ENCODE measurements around the gene MICALL1. TPM values are rescaled to one million over a fixed set of nuclear protein-coding genes. Genes with fewer than 3 reads are reported as not detected.

Gene MICALL1
- total and polyA plus RNA-seq, 2 of the 13 experiments (the other 11 are each of a cell fraction or from before 2014, with no cell fraction given), result 7.6 to 10.6 TPM

DNA sequence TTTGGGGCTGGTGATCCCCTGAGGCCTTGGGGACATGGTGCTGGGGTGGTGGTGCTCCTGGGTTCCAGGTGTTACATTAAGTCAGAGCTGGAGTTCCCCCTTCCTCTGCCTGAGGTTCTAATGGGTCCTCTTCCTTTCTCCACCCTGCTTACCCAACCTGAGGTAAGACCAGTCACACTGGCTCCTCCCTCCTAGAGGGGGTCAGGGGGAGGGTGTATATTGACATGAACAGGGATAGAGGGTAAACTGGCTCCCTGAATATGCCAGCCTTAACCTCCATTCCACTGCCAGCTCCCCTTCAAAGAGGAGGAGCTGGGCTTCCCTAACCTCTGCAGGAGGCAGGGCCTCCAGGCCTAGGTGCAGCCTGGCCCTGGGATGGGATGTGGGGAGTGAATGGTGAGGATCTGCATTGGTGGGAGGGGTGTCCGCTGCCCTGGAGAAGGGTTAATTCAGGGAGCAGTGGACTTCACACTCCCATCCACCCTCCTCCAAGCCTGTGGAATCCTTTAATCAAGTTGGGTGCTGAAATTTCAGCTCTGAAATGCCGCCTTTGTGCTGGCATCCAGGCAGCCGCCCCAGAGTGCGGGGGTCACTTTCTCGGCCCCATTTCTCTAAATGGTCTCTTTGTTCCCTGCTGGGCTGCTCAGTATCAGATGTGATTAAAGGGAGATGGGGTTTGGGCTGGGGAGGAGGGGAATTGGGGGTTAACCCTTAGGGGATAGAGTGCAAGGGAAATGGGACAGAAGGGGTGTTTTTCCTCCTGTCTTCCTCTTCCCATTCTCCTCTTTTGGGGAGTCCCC is 62.6 kb downstream of the MICALL1 start (continued):
- 0 out of 4 replicates have a peak, but pooled peaks of 1 of the 2 experiments have one; percentile 38 for TF ChIP-seq POLR2A (IDR thresholded peaks at IDR 0.05; ENCODE audit: insufficient read depth in 1 of 2, low read depth in 2 of 2, low read length in 2 of 2)
- TF ChIP-seq, protein P1, sequence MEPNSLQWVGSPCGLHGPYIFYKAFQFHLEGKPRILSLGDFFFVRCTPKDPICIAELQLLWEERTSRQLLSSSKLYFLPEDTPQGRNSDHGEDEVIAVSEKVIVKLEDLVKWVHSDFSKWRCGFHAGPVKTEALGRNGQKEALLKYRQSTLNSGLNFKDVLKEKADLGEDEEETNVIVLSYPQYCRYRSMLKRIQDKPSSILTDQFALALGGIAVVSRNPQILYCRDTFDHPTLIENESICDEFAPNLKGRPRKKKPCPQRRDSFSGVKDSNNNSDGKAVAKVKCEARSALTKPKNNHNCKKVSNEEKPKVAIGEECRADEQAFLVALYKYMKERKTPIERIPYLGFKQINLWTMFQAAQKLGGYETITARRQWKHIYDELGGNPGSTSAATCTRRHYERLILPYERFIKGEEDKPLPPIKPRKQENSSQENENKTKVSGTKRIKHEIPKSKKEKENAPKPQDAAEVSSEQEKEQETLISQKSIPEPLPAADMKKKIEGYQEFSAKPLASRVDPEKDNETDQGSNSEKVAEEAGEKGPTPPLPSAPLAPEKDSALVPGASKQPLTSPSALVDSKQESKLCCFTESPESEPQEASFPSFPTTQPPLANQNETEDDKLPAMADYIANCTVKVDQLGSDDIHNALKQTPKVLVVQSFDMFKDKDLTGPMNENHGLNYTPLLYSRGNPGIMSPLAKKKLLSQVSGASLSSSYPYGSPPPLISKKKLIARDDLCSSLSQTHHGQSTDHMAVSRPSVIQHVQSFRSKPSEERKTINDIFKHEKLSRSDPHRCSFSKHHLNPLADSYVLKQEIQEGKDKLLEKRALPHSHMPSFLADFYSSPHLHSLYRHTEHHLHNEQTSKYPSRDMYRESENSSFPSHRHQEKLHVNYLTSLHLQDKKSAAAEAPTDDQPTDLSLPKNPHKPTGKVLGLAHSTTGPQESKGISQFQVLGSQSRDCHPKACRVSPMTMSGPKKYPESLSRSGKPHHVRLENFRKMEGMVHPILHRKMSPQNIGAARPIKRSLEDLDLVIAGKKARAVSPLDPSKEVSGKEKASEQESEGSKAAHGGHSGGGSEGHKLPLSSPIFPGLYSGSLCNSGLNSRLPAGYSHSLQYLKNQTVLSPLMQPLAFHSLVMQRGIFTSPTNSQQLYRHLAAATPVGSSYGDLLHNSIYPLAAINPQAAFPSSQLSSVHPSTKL (CRISPR knock-in tag; IDR thresholded peaks at IDR 0.05), result peak; percentile 49; the same call in 1 of the 2 replicates
- peak; percentile 23 for TF ChIP-seq RBM22 (optimal IDR thresholded peaks at IDR 0.05; ENCODE audit: low read length)
- TF ChIP-seq ZNF121 (CRISPR knock-in tag; IDR thresholded peaks at IDR 0.05), result no peak
- TF ChIP-seq CAMTA2 (CRISPR knock-in tag; IDR thresholded peaks at IDR 0.05; ENCODE audit: borderline replicate concordance), result no peak
- TF ChIP-seq TBX2 (CRISPR knock-in tag; IDR thresholded peaks at IDR 0.05; ENCODE audit: borderline replicate concordance), result peak; percentile 96; the same call in 1 of the 2 replicates
- TF ChIP-seq, protein P2, sequence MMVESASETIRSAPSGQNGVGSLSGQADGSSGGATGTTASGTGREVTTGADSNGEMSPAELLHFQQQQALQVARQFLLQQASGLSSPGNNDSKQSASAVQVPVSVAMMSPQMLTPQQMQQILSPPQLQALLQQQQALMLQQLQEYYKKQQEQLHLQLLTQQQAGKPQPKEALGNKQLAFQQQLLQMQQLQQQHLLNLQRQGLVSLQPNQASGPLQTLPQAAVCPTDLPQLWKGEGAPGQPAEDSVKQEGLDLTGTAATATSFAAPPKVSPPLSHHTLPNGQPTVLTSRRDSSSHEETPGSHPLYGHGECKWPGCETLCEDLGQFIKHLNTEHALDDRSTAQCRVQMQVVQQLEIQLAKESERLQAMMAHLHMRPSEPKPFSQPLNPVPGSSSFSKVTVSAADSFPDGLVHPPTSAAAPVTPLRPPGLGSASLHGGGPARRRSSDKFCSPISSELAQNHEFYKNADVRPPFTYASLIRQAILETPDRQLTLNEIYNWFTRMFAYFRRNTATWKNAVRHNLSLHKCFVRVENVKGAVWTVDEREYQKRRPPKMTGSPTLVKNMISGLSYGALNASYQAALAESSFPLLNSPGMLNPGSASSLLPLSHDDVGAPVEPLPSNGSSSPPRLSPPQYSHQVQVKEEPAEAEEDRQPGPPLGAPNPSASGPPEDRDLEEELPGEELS (CRISPR knock-in tag; IDR thresholded peaks at IDR 0.05), result peak; percentile 23; the same call in 1 of the 2 replicates
- TF ChIP-seq TBX3 (IDR thresholded peaks at IDR 0.05; ENCODE audit: borderline replicate concordance), result peak; percentile 61; the same call in 1 of the 2 replicates
- TF ChIP-seq, protein P3, sequence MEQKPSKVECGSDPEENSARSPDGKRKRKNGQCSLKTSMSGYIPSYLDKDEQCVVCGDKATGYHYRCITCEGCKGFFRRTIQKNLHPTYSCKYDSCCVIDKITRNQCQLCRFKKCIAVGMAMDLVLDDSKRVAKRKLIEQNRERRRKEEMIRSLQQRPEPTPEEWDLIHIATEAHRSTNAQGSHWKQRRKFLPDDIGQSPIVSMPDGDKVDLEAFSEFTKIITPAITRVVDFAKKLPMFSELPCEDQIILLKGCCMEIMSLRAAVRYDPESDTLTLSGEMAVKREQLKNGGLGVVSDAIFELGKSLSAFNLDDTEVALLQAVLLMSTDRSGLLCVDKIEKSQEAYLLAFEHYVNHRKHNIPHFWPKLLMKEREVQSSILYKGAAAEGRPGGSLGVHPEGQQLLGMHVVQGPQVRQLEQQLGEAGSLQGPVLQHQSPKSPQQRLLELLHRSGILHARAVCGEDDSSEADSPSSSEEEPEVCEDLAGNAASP (CRISPR knock-in tag; IDR thresholded peaks at IDR 0.05; ENCODE audit: borderline replicate concordance), result peak; percentile 38; the same call in 1 of the 2 replicates
- TF ChIP-seq KDM5B (CRISPR knock-in tag; IDR thresholded peaks at IDR 0.05; ENCODE audit: borderline replicate concordance), result 0 out of 2 replicates have a peak, but pooled peaks have one; percentile 34
- TF ChIP-seq TCF7L2 (IDR thresholded peaks at IDR 0.05; ENCODE audit: low read depth, low read length), result 0 out of 2 replicates have a peak, but pooled peaks have one; percentile 41
- peak; percentile 12; the same call in 1 of the 2 replicates for TF ChIP-seq POLR2AphosphoS5 (IDR thresholded peaks at IDR 0.05; ENCODE audit: low read depth, low read length)
- TF ChIP-seq TOE1 (CRISPR knock-in tag; IDR thresholded peaks at IDR 0.05), result no peak
- TF ChIP-seq ZNF788 (CRISPR knock-in tag; IDR thresholded peaks at IDR 0.05; ENCODE audit: borderline replicate concordance), result peak; percentile 50; the same call in 1 of the 2 replicates
- TF ChIP-seq ZSCAN21 (CRISPR knock-in tag; IDR thresholded peaks at IDR 0.05; ENCODE audit: borderline replicate concordance), result 0 out of 2 replicates have a peak, but pooled peaks have one; percentile 17
- TF ChIP-seq, protein P4, sequence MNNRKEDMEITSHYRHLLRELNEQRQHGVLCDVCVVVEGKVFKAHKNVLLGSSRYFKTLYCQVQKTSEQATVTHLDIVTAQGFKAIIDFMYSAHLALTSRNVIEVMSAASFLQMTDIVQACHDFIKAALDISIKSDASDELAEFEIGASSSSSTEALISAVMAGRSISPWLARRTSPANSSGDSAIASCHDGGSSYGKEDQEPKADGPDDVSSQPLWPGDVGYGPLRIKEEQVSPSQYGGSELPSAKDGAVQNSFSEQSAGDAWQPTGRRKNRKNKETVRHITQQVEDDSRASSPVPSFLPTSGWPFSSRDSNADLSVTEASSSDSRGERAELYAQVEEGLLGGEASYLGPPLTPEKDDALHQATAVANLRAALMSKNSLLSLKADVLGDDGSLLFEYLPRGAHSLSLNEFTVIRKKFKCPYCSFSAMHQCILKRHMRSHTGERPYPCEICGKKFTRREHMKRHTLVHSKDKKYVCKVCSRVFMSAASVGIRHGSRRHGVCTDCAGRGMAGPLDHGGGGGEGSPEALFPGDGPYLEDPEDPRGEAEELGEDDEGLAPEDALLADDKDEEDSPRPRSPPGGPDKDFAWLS (CRISPR knock-in tag; IDR thresholded peaks at IDR 0.05; ENCODE audit: borderline replicate concordance), result 0 out of 2 replicates have a peak, but pooled peaks have one; percentile 59
- TF ChIP-seq NCOR1 (IDR thresholded peaks at IDR 0.05; ENCODE audit: borderline replicate concordance, low read length), result peak; percentile 83; the same call in 1 of the 2 replicates
- peak; percentile 26; the same call in 1 of the 2 replicates for TF ChIP-seq SIX1 (CRISPR knock-in tag; IDR thresholded peaks at IDR 0.05; ENCODE audit: borderline replicate concordance)
